ENCODE data around the gene TRPV3.

The TRPV3 gene

DNA sequence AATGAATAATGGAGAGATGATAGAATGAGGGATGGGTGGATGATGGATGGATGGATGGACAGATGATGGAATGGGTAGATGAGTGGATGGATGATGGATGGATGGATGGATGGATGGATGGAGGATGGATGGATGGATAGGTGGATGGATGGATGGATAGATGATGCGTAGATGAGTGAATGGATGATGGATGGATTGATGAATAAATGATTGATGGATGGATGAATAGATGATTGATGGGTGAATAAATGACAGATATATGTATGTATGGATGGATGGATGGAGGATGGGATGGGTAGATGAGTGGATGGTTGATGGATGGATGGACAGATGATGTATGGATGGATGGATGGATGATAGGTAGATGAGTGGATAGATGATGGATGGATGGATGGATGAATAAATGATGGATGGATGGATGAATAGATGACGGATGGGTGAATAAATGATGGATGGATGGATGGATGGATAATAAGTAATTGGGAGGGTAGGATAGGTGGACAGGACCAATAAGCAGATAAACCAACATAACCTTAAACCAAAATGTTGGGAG is 7.9 kb downstream of the TRPV3 start:
- H3K27ac ChIP-seq = no peak overlapping the region
- no peak for DNase-seq (ENCODE audit: low spot score)
- ChIA-PET CTCF (no interaction called here), POLR2A (ENCODE audit: low non-redundant PET) (no interaction called here)
- no peak for TF ChIP-seq CTCF (conservative IDR thresholded peaks at IDR 0.05; ENCODE audit: low read depth)

DNA sequence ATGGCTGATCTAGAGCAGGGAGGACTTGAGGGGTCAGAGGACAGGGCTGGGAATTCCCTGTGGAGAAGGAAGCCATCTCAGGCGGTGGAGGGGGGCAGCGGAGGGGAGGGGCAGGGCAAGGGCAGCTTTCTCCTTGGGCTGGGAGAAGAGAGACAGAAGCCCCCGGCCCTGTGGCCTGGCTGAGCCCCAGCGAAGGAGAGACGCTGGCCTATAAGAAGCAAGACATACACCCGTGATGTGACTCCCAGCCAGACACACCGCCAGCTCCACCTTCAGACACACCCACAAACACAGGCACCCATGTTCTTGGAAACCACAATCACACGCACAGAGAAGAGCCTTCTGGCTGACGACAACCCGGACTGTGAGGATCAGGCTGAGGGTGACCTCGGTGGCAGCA is 10.0 kb downstream of the TRPV3 start:
- POLR2A ChIA-PET (ENCODE audit: low non-redundant PET) = no interaction called here
- no peak overlapping the region for H3K27ac ChIP-seq
- no peak for DNase-seq (ENCODE audit: low spot score)
- TF ChIP-seq CTCF (conservative IDR thresholded peaks at IDR 0.05; ENCODE audit: low read depth) = no peak
- CTCF ChIA-PET = interaction anchor here (0.6 kb wide), 1 partner anchor 420 kb away, joined by 4 read pairs; the partner anchor contains the start of gene OR1G1

DNA sequence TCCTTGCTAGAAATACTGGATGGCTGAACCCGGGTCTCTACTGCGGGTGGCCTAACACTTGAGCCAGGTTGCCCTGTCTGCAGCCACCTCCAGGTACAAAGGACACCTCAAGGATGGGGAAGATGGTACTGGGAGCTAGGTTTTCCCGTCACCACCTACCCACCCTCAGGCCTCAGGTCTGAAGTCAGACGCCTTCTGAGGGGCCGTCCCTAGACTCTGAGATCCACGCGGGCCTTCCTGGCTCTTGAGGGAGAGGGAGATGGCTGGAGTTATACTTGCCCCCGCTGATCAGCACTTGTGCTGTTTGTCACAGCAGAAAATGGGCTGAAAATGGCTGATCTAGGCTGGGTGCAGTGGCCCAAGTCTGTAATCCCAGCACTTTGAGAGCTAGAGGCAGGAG is 10.6 kb downstream of the TRPV3 start:
- no peak for DNase-seq (ENCODE audit: low spot score)
- no peak for TF ChIP-seq CTCF (conservative IDR thresholded peaks at IDR 0.05; ENCODE audit: low read depth)
- no peak overlapping the region for H3K27ac ChIP-seq
- POLR2A ChIA-PET (ENCODE audit: low non-redundant PET) = no interaction called here
- CTCF ChIA-PET = interaction anchor here (0.6 kb wide), 1 partner anchor 419 kb away, joined by 4 read pairs; the partner anchor contains the start of gene OR1G1

- TF ChIP-seq CTCF (conservative IDR thresholded peaks at IDR 0.05; ENCODE audit: low read depth) = no peak
- no peak overlapping the region for H3K27ac ChIP-seq
- POLR2A ChIA-PET (ENCODE audit: low non-redundant PET) = no interaction called here
- CTCF ChIA-PET = no interaction called here
- no peak for DNase-seq (ENCODE audit: low spot score)
Observed at GRCh38 chr17:3546521-3546920, 11.1 kb downstream of the TRPV3 start.

- ChIA-PET POLR2A (ENCODE audit: low non-redundant PET) (no interaction called here), CTCF (no interaction called here)
- no peak for DNase-seq (ENCODE audit: low spot score)
- TF ChIP-seq CTCF (conservative IDR thresholded peaks at IDR 0.05; ENCODE audit: low read depth) = no peak
- H3K27ac ChIP-seq = no peak overlapping the region
Observed at GRCh38 chr17:3545151-3545550, 12.5 kb downstream of the TRPV3 start.

DNA sequence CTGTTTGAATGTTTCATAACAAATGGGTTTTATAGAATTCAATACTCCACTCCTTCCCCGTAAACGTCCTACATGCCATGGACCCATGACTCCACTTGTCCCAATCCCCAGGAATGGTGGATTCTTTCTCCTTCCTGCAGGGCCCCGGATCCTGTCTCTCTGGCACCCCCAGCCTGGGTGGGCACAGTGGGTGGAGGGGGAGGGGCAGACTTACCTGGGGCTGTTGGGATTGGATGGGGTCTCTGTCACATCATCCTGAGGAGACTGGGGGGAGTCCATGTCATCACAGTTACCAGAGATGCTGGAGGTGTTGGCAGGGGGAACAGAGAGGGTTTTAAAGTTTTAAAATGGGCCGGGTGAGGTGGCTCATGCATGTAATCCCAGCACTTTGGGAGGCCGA is 13.2 kb downstream of the TRPV3 start:
- CTCF ChIA-PET = interaction anchor here (0.7 kb wide), 1 partner anchor 30 kb away, joined by 3 read pairs; no protein-coding TSS in a partner anchor
- DNase-seq (ENCODE audit: low spot score) = no peak
- no peak overlapping the region for H3K27ac ChIP-seq
- TF ChIP-seq CTCF (conservative IDR thresholded peaks at IDR 0.05; ENCODE audit: low read depth) = no peak
- POLR2A ChIA-PET (ENCODE audit: low non-redundant PET) = no interaction called here
